ENCODE measurements around the gene XRCC1. TPM values are rescaled to one million over a fixed set of nuclear protein-coding genes. Genes with fewer than 3 reads are reported as not detected.

XRCC1 gene
- total RNA-seq, 1 experiment from 2014 or later: 38.0 TPM

DNA sequence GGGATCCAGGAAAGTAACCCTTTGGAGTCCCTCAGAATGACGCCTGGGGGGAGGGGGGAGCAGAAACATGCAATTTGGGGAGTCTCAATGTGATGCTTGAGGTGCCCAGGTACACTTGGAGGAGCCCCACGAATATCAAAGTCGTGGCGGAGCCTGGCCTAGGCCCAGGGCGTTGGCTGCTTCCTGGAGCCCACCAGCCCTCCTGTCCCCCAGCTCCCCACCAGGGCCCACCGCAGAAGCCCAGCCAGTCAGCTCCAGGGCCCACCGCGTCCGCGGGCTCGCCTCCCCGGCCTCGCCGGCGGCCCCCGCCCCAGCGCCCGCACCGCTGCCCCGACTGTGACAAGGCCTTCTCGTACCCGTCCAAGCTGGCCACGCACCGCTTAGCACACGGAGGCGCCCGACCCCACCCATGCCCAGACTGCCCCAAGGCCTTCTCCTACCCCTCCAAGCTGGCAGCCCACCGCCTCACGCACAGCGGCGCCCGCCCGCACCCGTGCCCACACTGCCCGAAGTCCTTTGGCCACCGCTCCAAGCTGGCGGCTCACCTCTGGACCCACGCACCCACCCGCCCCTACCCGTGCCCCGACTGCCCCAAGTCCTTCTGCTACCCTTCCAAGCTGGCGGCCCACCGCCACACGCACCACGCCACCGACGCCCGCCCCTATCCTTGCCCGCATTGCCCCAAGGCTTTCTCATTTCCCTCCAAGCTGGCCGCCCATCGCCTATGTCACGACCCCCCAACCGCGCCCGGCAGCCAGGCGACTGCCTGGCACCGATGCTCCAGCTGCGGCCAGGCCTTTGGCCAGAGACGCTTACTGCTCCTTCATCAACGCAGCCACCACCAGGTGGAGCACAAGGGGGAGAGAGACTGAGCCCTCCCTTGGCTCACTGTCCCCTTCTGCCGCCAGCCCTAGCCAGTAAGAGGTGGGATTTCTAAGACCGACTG, 40.2 kb downstream of the XRCC1 start:
- no peaks in the 10 kb centered on the region for H4K20me1 ChIP-seq (ENCODE audit: control insufficient read depth, insufficient read depth, insufficient read length)
- no peaks in the 10 kb centered on the region for H3K79me1 ChIP-seq (ENCODE audit: insufficient read depth, low read depth, low read length, poor library complexity, severe bottlenecking)
- H3K79me2 ChIP-seq (ENCODE audit: insufficient read depth, low read length): no peaks in the 10 kb centered on the region
- no peak overlapping the region for H3T11ph ChIP-seq (ENCODE audit: low read length)
- no peak overlapping the region for H2BK120ac ChIP-seq (ENCODE audit: low read depth, low read length, poor library complexity, severe bottlenecking)
- H3K4me1 ChIP-seq (ENCODE audit: insufficient read depth, low read length): no peaks in the 10 kb centered on the region
- no peaks in the 10 kb centered on the region for H3K27me3 ChIP-seq (ENCODE audit: insufficient read depth, low read length)
- WGBS (ENCODE audit: extremely low coverage, insufficient read length, low lambda C conversion rate): no CpG with 5 or more reads among the region's 62 CpGs
- H3K18ac ChIP-seq (ENCODE audit: insufficient read length, low read depth, low read length): no peak overlapping the region
- no peak overlapping the region for H3K9ac ChIP-seq (ENCODE audit: extremely low read depth, insufficient read length, low read length)
- H3K27ac ChIP-seq (ENCODE audit: insufficient read length, low read depth, low read length): no peak overlapping the region
- no peak overlapping the region for H3K4ac ChIP-seq (ENCODE audit: low read depth, low read length)
- DNase-seq: peak; percentile 92
- no peak overlapping the region for H4K8ac ChIP-seq (replicated peaks; ENCODE audit: insufficient read length, low read depth, low read length)
- Mint-ChIP-seq H3K36me3 (ENCODE audit: insufficient read depth in 1 of 3, low read depth in 3 of 3) (peaks cover 20 to 37% (median 28%) of the 10 kb centered on the region in 3 experiments), H3K9me3 (peaks cover 6 to 7% of the 10 kb centered on the region in 2 experiments; a peak in 4 of 5 replicates), H3K27me3 (ENCODE audit: low read depth) (peaks cover 5% of the 10 kb centered on the region), H3K4me3 (peak overlapping the region; percentile 79 to 97; a peak in 4 of 5 replicates), H3K27ac (no peak overlapping the region), H3K4me1 (peaks cover 15 to 19% of the 10 kb centered on the region in 2 experiments)
- H3K4me2 ChIP-seq (ENCODE audit: insufficient read depth, insufficient read length, low read length): peak overlapping the region; percentile 56
- no peak overlapping the region for H3K23ac ChIP-seq (ENCODE audit: insufficient read length, low read depth, low read length)
- H2BK20ac ChIP-seq (ENCODE audit: low read depth, low read length, poor library complexity, severe bottlenecking): no peak overlapping the region
- H2AFZ ChIP-seq (ENCODE audit: low read length): no peak overlapping the region
- peaks cover 5% of the 10 kb centered on the region for H3K23me2 ChIP-seq (ENCODE audit: insufficient read length, low read depth, low read length, poor library complexity, severe bottlenecking)
- H4K5ac ChIP-seq (ENCODE audit: insufficient read length, low read depth, low read length): no peak overlapping the region
- no peak overlapping the region for H4K91ac ChIP-seq (ENCODE audit: insufficient read length, low read depth, low read length)
- no peaks in the 10 kb centered on the region for H3K9me3 ChIP-seq (ENCODE audit: control insufficient read depth, low read depth, low read length)
- TF ChIP-seq CTCF (conservative IDR thresholded peaks at IDR 0.05): peak; percentile 81
- no peak overlapping the region for H2BK12ac ChIP-seq (ENCODE audit: insufficient read length, low read depth, low read length)
- H2AK5ac ChIP-seq (ENCODE audit: insufficient read length, low read length): no peak overlapping the region
- H3K14ac ChIP-seq (ENCODE audit: insufficient read depth, low read length): no peak overlapping the region
- no peak overlapping the region for H2BK15ac ChIP-seq (ENCODE audit: low read depth, low read length)
- no peak overlapping the region for H2BK5ac ChIP-seq (ENCODE audit: insufficient read length, low read length)
- no peak overlapping the region for H3K56ac ChIP-seq (ENCODE audit: insufficient read length, low read depth, low read length)

All from H9 (cell line).